Measurements from ENCODE around the gene MEPE. TPM values are rescaled to one million over a fixed set of nuclear protein-coding genes. Genes with fewer than 3 reads are reported as not detected.

Gene MEPE
- total and polyA plus RNA-seq, 10 of the 15 experiments (the other 5 are each of a cell fraction or from before 2014, with no cell fraction given): not detected

DNA sequence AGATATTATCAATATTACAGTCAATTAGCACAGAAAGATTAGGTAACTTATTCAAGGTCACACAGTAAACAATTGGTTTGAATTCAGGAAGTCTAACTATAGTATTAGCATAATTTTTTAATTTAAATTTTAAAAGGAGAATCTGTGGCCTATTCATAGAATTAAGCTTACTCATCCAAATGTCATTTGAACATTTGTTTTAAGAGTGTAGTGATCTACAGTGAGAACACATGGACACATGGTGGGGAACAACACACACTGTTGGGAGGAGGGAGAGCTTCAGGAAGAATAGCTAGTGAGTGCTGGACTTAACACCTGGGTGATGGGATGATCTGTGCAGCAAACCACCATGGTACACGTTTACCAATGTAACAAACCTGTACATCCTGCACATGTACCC, 48.3 kb downstream of the MEPE start:
- FAIRE-seq (no peak), DNase-seq (ENCODE audit: low read depth, low spot score) (no peak), ATAC-seq (no peak)
- ChIA-PET RAD21 (ENCODE audit: unreplicated experiment) (no interaction called here), CTCF (no interaction called here), POLR2A (no interaction called here), SMC1A (ENCODE audit: uncharacterized antibody, unreplicated experiment) (no interaction called here)
- H4K20me1 ChIP-seq (ENCODE audit: control insufficient read depth, insufficient read depth): no peaks in the 10 kb centered on the region
- no peaks in the 10 kb centered on the region for H3K27me3 ChIP-seq (replicated peaks in 1 of 2; ENCODE audit: control insufficient read depth in 2 of 2, insufficient read depth in 2 of 2, low read length in 1 of 2)
- no TSS peak for BruUV-seq (replicated peaks)
- H3K4me1 ChIP-seq (ENCODE audit: control insufficient read depth, insufficient read depth, low read length): no peaks in the 10 kb centered on the region
- no peak overlapping the region for H3K27ac ChIP-seq (ENCODE audit: control insufficient read depth, insufficient read depth)
- no peak overlapping the region for H3K4me2 ChIP-seq (ENCODE audit: control insufficient read depth, insufficient read depth)
- H3K79me2 ChIP-seq (ENCODE audit: control insufficient read depth, insufficient read depth, low read length): no peaks in the 10 kb centered on the region
- H3K4me3 ChIP-seq: no peak overlapping the region
- intact Hi-C loops (cut with micrococcal nuclease; ENCODE audit: unreplicated experiment) (no loop called here), in situ Hi-C loops (cut with MboI) (no loop called here)
- no peak overlapping the region for H2AFZ ChIP-seq (ENCODE audit: control insufficient read depth, low read depth, low read length)
- no peaks in the 10 kb centered on the region for H3K9me3 ChIP-seq (replicated peaks; ENCODE audit: control insufficient read depth, insufficient read depth, low read length)
- H3K9ac ChIP-seq (ENCODE audit: control insufficient read depth, insufficient read depth, low read length): no peak overlapping the region
- no peaks in the 10 kb centered on the region for H3K36me3 ChIP-seq (ENCODE audit: control insufficient read depth in 2 of 2, insufficient read depth in 2 of 2, low read length in 1 of 2)
- TF ChIP-seq, protein P1, sequence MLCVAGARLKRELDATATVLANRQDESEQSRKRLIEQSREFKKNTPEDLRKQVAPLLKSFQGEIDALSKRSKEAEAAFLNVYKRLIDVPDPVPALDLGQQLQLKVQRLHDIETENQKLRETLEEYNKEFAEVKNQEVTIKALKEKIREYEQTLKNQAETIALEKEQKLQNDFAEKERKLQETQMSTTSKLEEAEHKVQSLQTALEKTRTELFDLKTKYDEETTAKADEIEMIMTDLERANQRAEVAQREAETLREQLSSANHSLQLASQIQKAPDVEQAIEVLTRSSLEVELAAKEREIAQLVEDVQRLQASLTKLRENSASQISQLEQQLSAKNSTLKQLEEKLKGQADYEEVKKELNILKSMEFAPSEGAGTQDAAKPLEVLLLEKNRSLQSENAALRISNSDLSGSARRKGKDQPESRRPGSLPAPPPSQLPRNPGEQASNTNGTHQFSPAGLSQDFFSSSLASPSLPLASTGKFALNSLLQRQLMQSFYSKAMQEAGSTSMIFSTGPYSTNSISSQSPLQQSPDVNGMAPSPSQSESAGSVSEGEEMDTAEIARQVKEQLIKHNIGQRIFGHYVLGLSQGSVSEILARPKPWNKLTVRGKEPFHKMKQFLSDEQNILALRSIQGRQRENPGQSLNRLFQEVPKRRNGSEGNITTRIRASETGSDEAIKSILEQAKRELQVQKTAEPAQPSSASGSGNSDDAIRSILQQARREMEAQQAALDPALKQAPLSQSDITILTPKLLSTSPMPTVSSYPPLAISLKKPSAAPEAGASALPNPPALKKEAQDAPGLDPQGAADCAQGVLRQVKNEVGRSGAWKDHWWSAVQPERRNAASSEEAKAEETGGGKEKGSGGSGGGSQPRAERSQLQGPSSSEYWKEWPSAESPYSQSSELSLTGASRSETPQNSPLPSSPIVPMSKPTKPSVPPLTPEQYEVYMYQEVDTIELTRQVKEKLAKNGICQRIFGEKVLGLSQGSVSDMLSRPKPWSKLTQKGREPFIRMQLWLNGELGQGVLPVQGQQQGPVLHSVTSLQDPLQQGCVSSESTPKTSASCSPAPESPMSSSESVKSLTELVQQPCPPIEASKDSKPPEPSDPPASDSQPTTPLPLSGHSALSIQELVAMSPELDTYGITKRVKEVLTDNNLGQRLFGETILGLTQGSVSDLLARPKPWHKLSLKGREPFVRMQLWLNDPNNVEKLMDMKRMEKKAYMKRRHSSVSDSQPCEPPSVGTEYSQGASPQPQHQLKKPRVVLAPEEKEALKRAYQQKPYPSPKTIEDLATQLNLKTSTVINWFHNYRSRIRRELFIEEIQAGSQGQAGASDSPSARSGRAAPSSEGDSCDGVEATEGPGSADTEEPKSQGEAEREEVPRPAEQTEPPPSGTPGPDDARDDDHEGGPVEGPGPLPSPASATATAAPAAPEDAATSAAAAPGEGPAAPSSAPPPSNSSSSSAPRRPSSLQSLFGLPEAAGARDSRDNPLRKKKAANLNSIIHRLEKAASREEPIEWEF (IDR thresholded peaks at IDR 0.05; ENCODE audit: insufficient replicate concordance, low read depth, low read length): no peak
- TF ChIP-seq CHD4 (IDR thresholded peaks at IDR 0.05) (no peak), RBBP5 (conservative IDR thresholded peaks at IDR 0.05) (no peak), POLR2AphosphoS5 (IDR thresholded peaks at IDR 0.05; ENCODE audit: low read length) (no peak)
- WGBS (ENCODE audit: insufficient coverage, insufficient replicate concordance, low lambda C conversion rate, missing lambda C conversion rate): 0% methylated on average over 1 of the region's 1 CpG
